Right ventricle myocardium superior (tissue), 1 donor: ENCODE results near the gene RB1. TPM values are rescaled to one million over a fixed set of nuclear protein-coding genes. Genes with fewer than 3 reads are reported as not detected.

Experiments
- ATAC-seq: fragments of 200-7000 bp; cut with Tn5 transposase; one replicate; pipeline ENCODE4 v1.9.1; 2020; ENCODE audit warnings: mild to moderate bottlenecking; ENCODE audit not compliant: poor library complexity
- DNase-seq: peaks from one replicate; pipeline ENCODE4 v3.0.0-alpha.2; 2020
- intact Hi-C: fragments of 100-400 bp; cut with DNase I; formaldehyde crosslinking; loops from one replicate; pipeline ENCODE4 v1.11.2; 2022
- total RNA-seq: library from RNA; stranded (reverse); fragmentation: NEBNext Ultra II Directional; extraction: Animal tissue kit (Norgen Biotek cat#: 25700); gene quantifications from one replicate; pipeline ENCODE4 v1.2.1, GENCODE V29; 2021
- donor health status: DM: no; HTN: yes; CAD: no; lungs with severe emphysema.

The RB1 gene
- total RNA-seq, 1 donor from 2014 or later: 24.4 TPM

GRCh38 chr13:48476686-48477085 is 173.1 kb downstream of the RB1 start:
- intact Hi-C loops: no loop called here
- DNase-seq (no peak), ATAC-seq (peak; percentile 27)

- ATAC-seq (peak; percentile 46), DNase-seq (no peak)
- intact Hi-C loops: no loop called here
Observed at GRCh38 chr13:48477191-48477855, 173.8 kb downstream of the RB1 start.

GRCh38 chr13:48478391-48478790 is 174.8 kb downstream of the RB1 start:
- intact Hi-C loops: no loop called here
- ATAC-seq (no peak), DNase-seq (no peak)

GRCh38 chr13:48483575-48483974 is 180.0 kb downstream of the RB1 start:
- intact Hi-C loops: no loop called here
- ATAC-seq (no peak), DNase-seq (no peak)

GRCh38 chr13:48485432-48485831 is 181.9 kb downstream of the RB1 start:
- intact Hi-C loops: no loop called here
- ATAC-seq (no peak), DNase-seq (no peak)

GRCh38 chr13:48486362-48486761 is 182.8 kb downstream of the RB1 start:
- no peak for DNase-seq
- ATAC-seq: no peak
- intact Hi-C loops: no loop called here

- intact Hi-C loops: no loop called here
Observed at GRCh38 chr13:48486836-48487235, 183.3 kb downstream of the RB1 start.

GRCh38 chr13:48487968-48488367 is 184.4 kb downstream of the RB1 start:
- DNase-seq (no peak), ATAC-seq (no peak)
- intact Hi-C loops: no loop called here

More at GRCh38 chr13:48486836-48487235, 183.3 kb downstream of the RB1 start:
- DNase-seq: no peak
- no peak for ATAC-seq

- ATAC-seq: no peak
- DNase-seq: no peak
- intact Hi-C loops: no loop called here
Observed at GRCh38 chr13:48488995-48489394, 185.4 kb downstream of the RB1 start.

GRCh38 chr13:48489666-48490065 is 186.1 kb downstream of the RB1 start:
- ATAC-seq: no peak
- no peak for DNase-seq
- intact Hi-C loops: loop anchor here (5.0 kb wide), 1 partner anchor 42 kb away; no protein-coding TSS in a partner anchor

GRCh38 chr13:48490241-48490640 is 186.7 kb downstream of the RB1 start:
- DNase-seq (no peak), ATAC-seq (no peak)
- intact Hi-C loops: loop anchor here (5.0 kb wide), 1 partner anchor 43 kb away; no protein-coding TSS in a partner anchor

- no peak for ATAC-seq
- intact Hi-C loops: loop anchor here (5.0 kb wide), 1 partner anchor 44 kb away; no protein-coding TSS in a partner anchor
- no peak for DNase-seq
Observed at GRCh38 chr13:48491423-48492095, 188.0 kb downstream of the RB1 start.

GRCh38 chr13:48492096-48492440 is 188.5 kb downstream of the RB1 start:
- intact Hi-C loops: loop anchor here (5.0 kb wide), 1 partner anchor 45 kb away; no protein-coding TSS in a partner anchor
- ATAC-seq: peak; percentile 45

GRCh38 chr13:48492470-48493065 is 189.0 kb downstream of the RB1 start:
- intact Hi-C loops: loop anchor here (5.0 kb wide), 1 partner anchor 45 kb away; no protein-coding TSS in a partner anchor
- peak; percentile 90 for DNase-seq
- ATAC-seq: peak; percentile 93

More at GRCh38 chr13:48492096-48492440, 188.5 kb downstream of the RB1 start:
- DNase-seq: no peak

GRCh38 chr13:48493066-48493765 is 189.7 kb downstream of the RB1 start:
- ATAC-seq: peak; percentile 24
- intact Hi-C loops: loop anchor here (5.0 kb wide), 1 partner anchor 46 kb away; no protein-coding TSS in a partner anchor
- DNase-seq: no peak

- DNase-seq (no peak), ATAC-seq (no peak)
- intact Hi-C loops: loop anchor here (5.0 kb wide), 1 partner anchor 47 kb away; no protein-coding TSS in a partner anchor
Observed at GRCh38 chr13:48493851-48494250, 190.3 kb downstream of the RB1 start.

- DNase-seq (no peak), ATAC-seq (no peak)
- intact Hi-C loops: loop anchor here (5.0 kb wide), 1 partner anchor 48 kb away; no protein-coding TSS in a partner anchor
Observed at GRCh38 chr13:48494874-48495273, 191.3 kb downstream of the RB1 start.

- no peak for DNase-seq
- intact Hi-C loops: no loop called here
- no peak for ATAC-seq
Observed at GRCh38 chr13:48496271-48497161, 193.0 kb downstream of the RB1 start.
